Frontal cortex (tissue), 1 donor: ENCODE measurements around the gene IFI27L1. TPM values are rescaled to one million over a fixed set of nuclear protein-coding genes. Genes with fewer than 3 reads are reported as not detected.

Experiments used
- total RNA-seq: library from RNA; depleted of rRNA; stranded (reverse); fragments of >200 nt; gene quantifications from one replicate; pipeline ENCODE4 v1.2.3, GENCODE V29; 2014

IFI27L1 gene
- total RNA-seq, 1 donor from 2014 or later: 7.3 TPM

Other genes starting within 250 kb of the IFI27L1 start
- gene FAM181A, start 154.0 kb upstream of the IFI27L1 start, total RNA-seq: 2.4 TPM
- under 0.01 TPM for gene ASB2, start 104.7 kb upstream of the IFI27L1 start, total RNA-seq
- gene CCDC197, start 84.0 kb upstream of the IFI27L1 start, total RNA-seq: not detected
- 4.9 TPM for gene OTUB2, start 55.0 kb upstream of the IFI27L1 start, total RNA-seq
- 112 TPM for gene DDX24, start 108 bp upstream of the IFI27L1 start, total RNA-seq
- gene IFI27, start 29.4 kb downstream of the IFI27L1 start, total RNA-seq: 9.0 TPM
- 17.9 TPM for gene IFI27L2, start 48.3 kb downstream of the IFI27L1 start, total RNA-seq
- gene PPP4R4, start 93.0 kb downstream of the IFI27L1 start, total RNA-seq: 1.6 TPM
- gene SERPINA10, start 212.0 kb downstream of the IFI27L1 start, total RNA-seq: not detected
- not detected for gene SERPINA6, start 242.0 kb downstream of the IFI27L1 start, total RNA-seq